Measurements from ENCODE around the gene KRTAP10-3. TPM values are rescaled to one million over a fixed set of nuclear protein-coding genes. Genes with fewer than 3 reads are reported as not detected.

KRTAP10-3 gene
- total and polyA plus RNA-seq, 9 of the 15 experiments (the other 6 are each of a cell fraction or from before 2014, with no cell fraction given), result not detected

- Histone ChIP-seq H3K4me2 (ENCODE audit: insufficient read depth, low read length) (no peak overlapping the region), H4K20me1 (replicated peaks; ENCODE audit: control insufficient read depth, insufficient read depth, low read length) (no peaks in the 10 kb centered on the region), H3K4me3 (no peak overlapping the region), H3K9me3 (replicated peaks; ENCODE audit: control insufficient read depth, insufficient read depth, low read depth, low read length) (no peaks in the 10 kb centered on the region), H2AFZ (ENCODE audit: low read depth, low read length) (no peak overlapping the region), H3K9me1 (ENCODE audit: control insufficient read depth, insufficient read depth, low read length) (no peaks in the 10 kb centered on the region), H3K36me3 (ENCODE audit: control insufficient read depth, insufficient read depth, low read length) (no peaks in the 10 kb centered on the region), H3K27ac (ENCODE audit: extremely low read depth, low read depth, low read length) (no peak overlapping the region), H3K27me3 (ENCODE audit: control insufficient read depth in 2 of 2, insufficient read depth in 2 of 2, low read length in 2 of 2) (peaks cover 9 to 43% of the 10 kb centered on the region in 2 experiments), H3K79me2 (ENCODE audit: control insufficient read depth, insufficient read depth, low read length) (no peaks in the 10 kb centered on the region), H3K4me1 (replicated peaks in 1 of 2; ENCODE audit: control insufficient read depth in 2 of 2, insufficient read depth in 2 of 2, low read length in 2 of 2) (peaks cover 0 to 16% of the 10 kb centered on the region in 2 experiments; a peak in 1 of 5 replicates), H3K9ac (ENCODE audit: insufficient read depth in 1 of 2, low read depth in 2 of 2, low read length in 2 of 2) (no peak overlapping the region)
- in situ Hi-C loops (cut with MboI), result no loop called here
- DNase-seq (ENCODE audit: extremely low read depth in 1 of 4, low spot score in 3 of 4) (no peak), FAIRE-seq (no peak), ATAC-seq (no peak)
- 2% methylated on average over 19 of the region's 23 CpGs for WGBS (ENCODE audit: insufficient coverage, low coverage, missing lambda C conversion rate)
- intact Hi-C loops (cut with micrococcal nuclease), result no loop called here
- POLR2A ChIA-PET, result interaction anchor here (0.6 to 0.9 kb wide), 3 partner anchors 8 to 93 kb away, joined by 3 to 4 read pairs (median 3); no protein-coding TSS in a partner anchor
- BruUV-seq (replicated peaks), result no TSS peak
- CTCF ChIA-PET (ENCODE audit: low intra/inter-chr PET ratio), result no interaction called here
- TF ChIP-seq MYNN (IDR thresholded peaks at IDR 0.05) (no peak), MYNN (CRISPR knock-in tag; IDR thresholded peaks at IDR 0.05) (no peak), RAD21 (CRISPR knock-in tag; conservative IDR thresholded peaks at IDR 0.05 in 1 of 2, IDR thresholded peaks at IDR 0.05 in 1 of 2) (no peak), ZNF212 (CRISPR knock-in tag; IDR thresholded peaks at IDR 0.05) (no peak), AFF4 (CRISPR knock-in tag; IDR thresholded peaks at IDR 0.05) (no peak), SMARCA5 (IDR thresholded peaks at IDR 0.05) (no peak)
- TF ChIP-seq, protein P1, sequence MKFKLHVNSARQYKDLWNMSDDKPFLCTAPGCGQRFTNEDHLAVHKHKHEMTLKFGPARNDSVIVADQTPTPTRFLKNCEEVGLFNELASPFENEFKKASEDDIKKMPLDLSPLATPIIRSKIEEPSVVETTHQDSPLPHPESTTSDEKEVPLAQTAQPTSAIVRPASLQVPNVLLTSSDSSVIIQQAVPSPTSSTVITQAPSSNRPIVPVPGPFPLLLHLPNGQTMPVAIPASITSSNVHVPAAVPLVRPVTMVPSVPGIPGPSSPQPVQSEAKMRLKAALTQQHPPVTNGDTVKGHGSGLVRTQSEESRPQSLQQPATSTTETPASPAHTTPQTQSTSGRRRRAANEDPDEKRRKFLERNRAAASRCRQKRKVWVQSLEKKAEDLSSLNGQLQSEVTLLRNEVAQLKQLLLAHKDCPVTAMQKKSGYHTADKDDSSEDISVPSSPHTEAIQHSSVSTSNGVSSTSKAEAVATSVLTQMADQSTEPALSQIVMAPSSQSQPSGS (CRISPR knock-in tag; IDR thresholded peaks at IDR 0.05), result no peak
- TF ChIP-seq, protein P2, sequence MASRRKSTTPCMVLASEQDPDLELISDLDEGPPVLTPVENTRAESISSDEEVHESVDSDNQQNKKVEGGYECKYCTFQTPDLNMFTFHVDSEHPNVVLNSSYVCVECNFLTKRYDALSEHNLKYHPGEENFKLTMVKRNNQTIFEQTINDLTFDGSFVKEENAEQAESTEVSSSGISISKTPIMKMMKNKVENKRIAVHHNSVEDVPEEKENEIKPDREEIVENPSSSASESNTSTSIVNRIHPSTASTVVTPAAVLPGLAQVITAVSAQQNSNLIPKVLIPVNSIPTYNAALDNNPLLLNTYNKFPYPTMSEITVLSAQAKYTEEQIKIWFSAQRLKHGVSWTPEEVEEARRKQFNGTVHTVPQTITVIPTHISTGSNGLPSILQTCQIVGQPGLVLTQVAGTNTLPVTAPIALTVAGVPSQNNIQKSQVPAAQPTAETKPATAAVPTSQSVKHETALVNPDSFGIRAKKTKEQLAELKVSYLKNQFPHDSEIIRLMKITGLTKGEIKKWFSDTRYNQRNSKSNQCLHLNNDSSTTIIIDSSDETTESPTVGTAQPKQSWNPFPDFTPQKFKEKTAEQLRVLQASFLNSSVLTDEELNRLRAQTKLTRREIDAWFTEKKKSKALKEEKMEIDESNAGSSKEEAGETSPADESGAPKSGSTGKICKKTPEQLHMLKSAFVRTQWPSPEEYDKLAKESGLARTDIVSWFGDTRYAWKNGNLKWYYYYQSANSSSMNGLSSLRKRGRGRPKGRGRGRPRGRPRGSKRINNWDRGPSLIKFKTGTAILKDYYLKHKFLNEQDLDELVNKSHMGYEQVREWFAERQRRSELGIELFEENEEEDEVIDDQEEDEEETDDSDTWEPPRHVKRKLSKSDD (conservative IDR thresholded peaks at IDR 0.05; ENCODE audit: low read length), result no peak
- TF ChIP-seq, protein P3, sequence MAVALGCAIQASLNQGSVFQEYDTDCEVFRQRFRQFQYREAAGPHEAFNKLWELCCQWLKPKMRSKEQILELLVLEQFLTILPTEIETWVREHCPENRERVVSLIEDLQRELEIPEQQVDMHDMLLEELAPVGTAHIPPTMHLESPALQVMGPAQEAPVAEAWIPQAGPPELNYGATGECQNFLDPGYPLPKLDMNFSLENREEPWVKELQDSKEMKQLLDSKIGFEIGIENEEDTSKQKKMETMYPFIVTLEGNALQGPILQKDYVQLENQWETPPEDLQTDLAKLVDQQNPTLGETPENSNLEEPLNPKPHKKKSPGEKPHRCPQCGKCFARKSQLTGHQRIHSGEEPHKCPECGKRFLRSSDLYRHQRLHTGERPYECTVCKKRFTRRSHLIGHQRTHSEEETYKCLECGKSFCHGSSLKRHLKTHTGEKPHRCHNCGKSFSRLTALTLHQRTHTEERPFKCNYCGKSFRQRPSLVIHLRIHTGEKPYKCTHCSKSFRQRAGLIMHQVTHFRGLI (CRISPR knock-in tag; IDR thresholded peaks at IDR 0.05), result no peak
Observed at GRCh38 chr21:44601596-44602462, 43.2 kb upstream of the KRTAP10-3 start.
